Thyroid gland (tissue), 4 donors: Measurements from ENCODE around the gene CSF1R.

ENCODE experiments used
- POLR2A ChIP-seq, 2 donors: fragments of 450-650 bp; IDR thresholded peaks; one replicate each; pipeline ENCODE4 v1.6.1; 2017; ENCODE audit warnings: antibody characterized with exemption in 2 of 2, mild to moderate bottlenecking in 2 of 2, moderate library complexity in 1 of 2
- TF ChIP-seq, protein P1 (sequence below), 6 experiments: fragments of 200-600 bp in 3 of 6; fragments of 450-650 bp in 3 of 6; sonication (generic) in 3 of 6; IDR thresholded peaks; one replicate each; pipeline ENCODE4 v1.5.1; 2016 to 2019; ENCODE audit warnings: antibody characterized with exemption in 6 of 6, mild to moderate bottlenecking in 2 of 6, inconsistent platforms in 1 of 6, moderate library complexity in 1 of 6

DNA sequence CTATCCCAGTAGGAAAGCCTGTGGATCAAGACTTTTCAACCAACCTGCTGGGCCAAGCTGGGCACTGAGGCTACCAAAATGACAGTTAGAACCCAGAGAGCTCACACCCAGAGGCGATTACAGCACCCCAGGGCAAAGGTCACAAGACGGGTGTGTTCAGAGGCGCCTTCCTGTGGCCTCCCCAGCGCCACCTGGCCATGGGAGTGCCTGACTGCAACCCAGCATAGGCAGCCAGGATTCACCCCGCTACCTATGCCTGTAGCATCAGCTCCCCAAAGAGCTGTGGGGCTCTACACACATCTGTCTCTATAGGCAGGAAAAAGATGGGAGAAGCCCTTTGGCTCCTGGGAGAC, 35.8 kb upstream of the CSF1R start:
- TF ChIP-seq, protein P1, sequence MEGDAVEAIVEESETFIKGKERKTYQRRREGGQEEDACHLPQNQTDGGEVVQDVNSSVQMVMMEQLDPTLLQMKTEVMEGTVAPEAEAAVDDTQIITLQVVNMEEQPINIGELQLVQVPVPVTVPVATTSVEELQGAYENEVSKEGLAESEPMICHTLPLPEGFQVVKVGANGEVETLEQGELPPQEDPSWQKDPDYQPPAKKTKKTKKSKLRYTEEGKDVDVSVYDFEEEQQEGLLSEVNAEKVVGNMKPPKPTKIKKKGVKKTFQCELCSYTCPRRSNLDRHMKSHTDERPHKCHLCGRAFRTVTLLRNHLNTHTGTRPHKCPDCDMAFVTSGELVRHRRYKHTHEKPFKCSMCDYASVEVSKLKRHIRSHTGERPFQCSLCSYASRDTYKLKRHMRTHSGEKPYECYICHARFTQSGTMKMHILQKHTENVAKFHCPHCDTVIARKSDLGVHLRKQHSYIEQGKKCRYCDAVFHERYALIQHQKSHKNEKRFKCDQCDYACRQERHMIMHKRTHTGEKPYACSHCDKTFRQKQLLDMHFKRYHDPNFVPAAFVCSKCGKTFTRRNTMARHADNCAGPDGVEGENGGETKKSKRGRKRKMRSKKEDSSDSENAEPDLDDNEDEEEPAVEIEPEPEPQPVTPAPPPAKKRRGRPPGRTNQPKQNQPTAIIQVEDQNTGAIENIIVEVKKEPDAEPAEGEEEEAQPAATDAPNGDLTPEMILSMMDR (IDR thresholded peaks at IDR 0.05) = no peak
- TF ChIP-seq POLR2A (IDR thresholded peaks at IDR 0.05) = no peak
